H1 (cell line): ENCODE measurements around the gene SLC17A5. TPM values are rescaled to one million over a fixed set of nuclear protein-coding genes. Genes with fewer than 3 reads are reported as not detected.
"Not testable (repeated sequence)": the region's sequence is repeated elsewhere in the genome, so short reads cannot be mapped to it uniquely, and the experiment has no call there.

Experiments
- CTCF ChIA-PET: fragments of 300-600 bp; sonication (Branson Sonifier 250); formaldehyde crosslinking; loops from one replicate; lab custom pipeline; 2021; ENCODE audit not compliant: partially characterized antibody; lab: Charles Lee
- POLR2A ChIA-PET: fragments of 300-600 bp; sonication (Branson Sonifier 250); formaldehyde crosslinking; loops from one replicate; lab custom pipeline; 2021; ENCODE audit warnings: inconsistent platforms; ENCODE audit not compliant: partially characterized antibody; lab: Charles Lee
- DNase-seq, 2 experiments: peaks; one replicate each; pipeline versions ENCODE4 v3.0.0 to v3.0.0-alpha.2; 2010 to 2022; ENCODE audit warnings: low spot score in 2 of 2, low read depth in 1 of 2, mixed read lengths in 1 of 2
- FAIRE-seq: peaks from 2 replicates; lab custom pipeline; 2011; peaks lifted over from hg19 to GRCh38; lab: Jason Lieb, UNC
- H2AFZ ChIP-seq: 2 replicates; pipeline ENCODE4 v1.8.1; 2012; ENCODE audit warnings: low read length, inconsistent platforms
- H2AK5ac ChIP-seq: 2 replicates; pipeline ENCODE4 v1.6.1; 2013; ENCODE audit warnings: low read depth, low read length
- H2BK120ac ChIP-seq: replicated peaks from 2 replicates; pipeline ENCODE3; 2013; ENCODE audit warnings: low read depth, low read length, inconsistent platforms
- H2BK12ac ChIP-seq: 2 replicates; pipeline ENCODE4 v1.6.1; 2013; ENCODE audit warnings: low read depth, low read length
- H2BK15ac ChIP-seq: 2 replicates; pipeline ENCODE4 v1.6.1; 2013; ENCODE audit warnings: low read length
- H2BK20ac ChIP-seq: 2 replicates; pipeline ENCODE4 v1.6.1; 2013; ENCODE audit warnings: low read length
- H2BK5ac ChIP-seq: 2 replicates; pipeline ENCODE4 v1.6.1; 2013; ENCODE audit warnings: low read depth, low read length
- H3K14ac ChIP-seq: 2 replicates; pipeline ENCODE4 v1.6.1; 2013; ENCODE audit warnings: inconsistent platforms; ENCODE audit not compliant: insufficient read length
- H3K18ac ChIP-seq: 2 replicates; pipeline ENCODE4 v1.6.1; 2013; ENCODE audit warnings: low read length; ENCODE audit errors: extremely low read depth
- H3K23ac ChIP-seq: 2 replicates; pipeline ENCODE4 v1.6.1; 2013; ENCODE audit warnings: inconsistent platforms; ENCODE audit not compliant: insufficient read length
- H3K23me2 ChIP-seq: 2 replicates; pipeline ENCODE4 v1.6.1; 2013; ENCODE audit warnings: low read depth, low read length
- H3K27ac ChIP-seq: 2 replicates; pipeline ENCODE4 v1.6.1; 2011; ENCODE audit warnings: low read depth, low read length, inconsistent platforms
- H3K27me3 ChIP-seq, 4 experiments: replicated peaks in 1 of 4; 1 replicate in 1 of 4; 2 replicates in 3 of 4; pipeline versions ENCODE4 v1.6.1 to v1.8.1; 2011 to 2013; ENCODE audit warnings: low read length in 3 of 4, mild to moderate bottlenecking in 3 of 4, inconsistent platforms in 2 of 4, mixed read lengths in 2 of 4, moderate library complexity in 1 of 4; ENCODE audit not compliant: control insufficient read depth in 3 of 4, insufficient read depth in 3 of 4; ENCODE audit errors: extremely low read depth in 1 of 4
- H3K36me3 ChIP-seq, 4 experiments: 2 replicates each; pipeline versions ENCODE4 v1.6.1 to v1.8.1; 2011 to 2013; ENCODE audit warnings: mild to moderate bottlenecking in 4 of 4, low read length in 3 of 4, moderate library complexity in 2 of 4, control low read depth in 1 of 4, inconsistent platforms in 1 of 4; ENCODE audit not compliant: insufficient read depth in 4 of 4, control insufficient read depth in 2 of 4
- H3K4ac ChIP-seq: replicated peaks from 2 replicates; pipeline ENCODE3; 2013; ENCODE audit warnings: low read length, low read depth, mixed read lengths, inconsistent platforms; ENCODE audit not compliant: insufficient read length
- H3K4me1 ChIP-seq, 4 experiments: replicated peaks in 1 of 4; 1 replicate in 1 of 4; 2 replicates in 3 of 4; pipeline versions ENCODE4 v1.6.1 to v1.8.1; 2011 to 2013; ENCODE audit warnings: low read length in 3 of 4, inconsistent platforms in 2 of 4, mixed read lengths in 1 of 4; ENCODE audit not compliant: insufficient read depth in 4 of 4, control insufficient read depth in 3 of 4
- H3K4me2 ChIP-seq, 2 experiments: 2 replicates each; pipeline versions ENCODE4 v1.6.1 to v1.8.1; 2011 to 2013; ENCODE audit warnings: low read depth in 2 of 2, low read length in 2 of 2, control low read depth in 1 of 2, inconsistent platforms in 1 of 2, mild to moderate bottlenecking in 1 of 2; ENCODE audit not compliant: insufficient read depth in 1 of 2
- H3K4me3 ChIP-seq, 4 experiments: fragments of 200-600, 300-600 bp in 1 of 4; sonication (generic), shearing (Covaris generic), sonication (Bioruptor Twin) in 1 of 4; 2 replicates each; pipeline versions ENCODE4 v1.5.1 to v1.8.1; 2011 to 2016; ENCODE audit warnings: low read length in 4 of 4, low read depth in 3 of 4, control low read depth in 2 of 4, inconsistent platforms in 2 of 4, mild to moderate bottlenecking in 2 of 4, mixed read lengths in 1 of 4, moderate library complexity in 1 of 4; ENCODE audit not compliant: insufficient read depth in 2 of 4; ENCODE audit errors: extremely low read depth in 1 of 4
- H3K56ac ChIP-seq: replicated peaks from 2 replicates; pipeline ENCODE3; 2013; ENCODE audit warnings: low read depth, mild to moderate bottlenecking, mixed read lengths, low read length, inconsistent platforms; ENCODE audit not compliant: insufficient read length
- H3K79me1 ChIP-seq: 2 replicates; pipeline ENCODE4 v1.6.1; 2013; ENCODE audit warnings: low read depth, low read length, control low read depth
- H3K79me2 ChIP-seq, 2 experiments: 2 replicates each; pipeline versions ENCODE4 v1.6.1 to v1.8.1; 2012 to 2013; ENCODE audit warnings: low read length in 2 of 2, mild to moderate bottlenecking in 2 of 2, inconsistent platforms in 1 of 2; ENCODE audit not compliant: insufficient read depth in 2 of 2, control insufficient read depth in 1 of 2
- H3K9ac ChIP-seq, 4 experiments: replicated peaks in 1 of 4; 1 replicate in 1 of 4; 2 replicates in 3 of 4; pipeline versions ENCODE4 v1.6.1 to v1.8.1; 2011 to 2013; ENCODE audit warnings: low read depth in 3 of 4, low read length in 3 of 4, control low read depth in 2 of 4, mild to moderate bottlenecking in 2 of 4, moderate library complexity in 2 of 4, inconsistent platforms in 1 of 4; ENCODE audit errors: extremely low read depth in 1 of 4
- H3K9me3 ChIP-seq, 2 experiments: 2 replicates each; pipeline versions ENCODE4 v1.6.1 to v1.8.1; 2012 to 2013; ENCODE audit warnings: mild to moderate bottlenecking in 2 of 2, moderate library complexity in 2 of 2, control low read depth in 1 of 2, inconsistent platforms in 1 of 2, low read depth in 1 of 2, low read length in 1 of 2, mixed read lengths in 1 of 2; ENCODE audit not compliant: insufficient read depth in 2 of 2
- H4K20me1 ChIP-seq, 2 experiments: replicated peaks in 1 of 2; 2 replicates each; pipeline versions ENCODE3 to v1.8.1; 2011 to 2013; ENCODE audit warnings: inconsistent platforms in 2 of 2, low read length in 2 of 2, mild to moderate bottlenecking in 1 of 2; ENCODE audit not compliant: insufficient read depth in 2 of 2, control insufficient read depth in 1 of 2
- H4K5ac ChIP-seq: 2 replicates; pipeline ENCODE4 v1.6.1; 2013; ENCODE audit warnings: low read length, low read depth, mixed read lengths, inconsistent platforms; ENCODE audit not compliant: insufficient read length
- H4K8ac ChIP-seq: 2 replicates; pipeline ENCODE4 v1.8.0; 2013; ENCODE audit warnings: mild to moderate bottlenecking, moderate library complexity, low read length, inconsistent platforms; ENCODE audit not compliant: insufficient read depth; ENCODE audit errors: extremely low read depth
- H4K91ac ChIP-seq: replicated peaks from 2 replicates; pipeline ENCODE3; 2013; ENCODE audit warnings: low read length, mixed read lengths, inconsistent platforms; ENCODE audit not compliant: insufficient read length
- WGBS, 2 experiments: shearing (Covaris generic) in 1 of 2; methylation state at CpG; one replicate each; pipeline versions ENCODE4 v1.1.6 to v1.1.7; 2013 to 2015; ENCODE audit warnings: low lambda C conversion rate in 2 of 2, mixed read lengths in 2 of 2, inconsistent platforms in 1 of 2, low coverage in 1 of 2, missing lambda C conversion rate in 1 of 2; ENCODE audit not compliant: insufficient replicate concordance in 2 of 2, insufficient coverage in 1 of 2, insufficient read length in 1 of 2; ENCODE audit errors: extremely low coverage in 1 of 2, missing lambda C conversion rate in 1 of 2; 5-methylcytosine and 5-hydroxymethylcytosine counted together
- polyA plus RNA-seq, 7 experiments: library from polyadenylated mRNA; depleted of rRNA in 3 of 7; stranded (reverse) in 5 of 7; unstranded in 2 of 7; fragments of >200 nt in 5 of 7; fragments of 200-250 nt in 2 of 7; gene quantifications; 1 replicate in 5 of 7; 2 replicates in 1 of 7; 4 replicates in 1 of 7; pipeline versions ENCODE4 v1.2.1 to v1.2.3, GENCODE V29; 2011 to 2013; ENCODE audit warnings: missing spikeins in 2 of 7, mixed read lengths in 2 of 7
- total RNA-seq: library from RNA; stranded (reverse); fragmentation: NEBNext Ultra II Directional; extraction: Animal tissue kit (Norgen Biotek cat#: 25700); gene quantifications from 2 replicates; pipeline ENCODE4 v1.2.1, GENCODE V29; 2021

Gene SLC17A5
- total and polyA plus RNA-seq, 2 of the 8 experiments (the other 6 are each of a cell fraction or from before 2014, with no cell fraction given): 11.0 to 11.9 TPM

DNA sequence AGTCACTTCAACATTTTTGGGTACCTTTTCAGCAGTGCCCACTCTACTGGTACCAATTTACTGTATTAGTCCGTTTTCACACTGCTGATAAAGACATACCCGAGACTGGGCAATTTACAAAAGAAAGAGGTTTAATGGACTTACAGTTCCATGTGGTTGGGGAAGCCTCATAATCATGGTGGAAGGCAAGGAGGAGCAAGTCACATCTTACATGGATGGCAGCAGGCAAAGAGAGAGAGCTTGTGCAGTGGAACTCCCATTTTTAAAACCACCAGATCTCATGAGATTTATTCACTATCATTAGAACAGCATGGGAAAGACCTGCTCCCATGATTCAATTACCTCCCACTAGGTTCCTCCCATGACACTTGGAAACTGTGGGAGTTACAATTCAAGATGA lies 29.8 kb upstream of the SLC17A5 start:
- not testable (repeated sequence) for H3K4ac ChIP-seq, H4K5ac ChIP-seq, H3K36me3 ChIP-seq, H2AFZ ChIP-seq, DNase-seq, H4K20me1 ChIP-seq, H2BK15ac ChIP-seq, H3K4me3 ChIP-seq, H3K79me2 ChIP-seq, H3K9me3 ChIP-seq, H3K56ac ChIP-seq, FAIRE-seq, H3K23me2 ChIP-seq, H3K9ac ChIP-seq, H3K4me1 ChIP-seq, H2BK12ac ChIP-seq, H3K79me1 ChIP-seq, H3K27me3 ChIP-seq, H2BK20ac ChIP-seq, H3K23ac ChIP-seq, H3K4me2 ChIP-seq, H4K91ac ChIP-seq, H3K27ac ChIP-seq, H2BK120ac ChIP-seq, H2AK5ac ChIP-seq, H3K18ac ChIP-seq, H4K8ac ChIP-seq, H3K14ac ChIP-seq, H2BK5ac ChIP-seq
- POLR2A ChIA-PET: interaction anchor here (1.6 kb wide), 1 partner anchor 164 kb away, joined by 5 read pairs; no protein-coding TSS in a partner anchor
- CTCF ChIA-PET: interaction anchor here (1.0 to 5.1 kb wide), 4 partner anchors 8 to 407 kb away, joined by 4 to 26 read pairs (median 8); no protein-coding TSS in a partner anchor
- 89% methylated on average over 2 of the region's 2 CpGs; no CpG with 5 or more reads in 1 of the 2 experiments for WGBS, 2 experiments
